ENCODE measurements around the gene HMCN2. TPM values are rescaled to one million over a fixed set of nuclear protein-coding genes. Genes with fewer than 3 reads are reported as not detected.

The HMCN2 gene
- total RNA-seq, 1 experiment from 2014 or later: 5.6 TPM

- Mint-ChIP-seq H3K4me1 (no peaks in the 10 kb centered on the region), H3K27me3 (ENCODE audit: low read depth) (no peaks in the 10 kb centered on the region), H3K36me3 (0 out of 2 replicates have a peak, but pooled peaks cover 4% of the 10 kb centered on the region), H3K9me3 (no peaks in the 10 kb centered on the region), H3K4me3 (no peak overlapping the region), H3K27ac (no peak overlapping the region)
- DNase-seq (ENCODE audit: low spot score) (no peak), ATAC-seq (no peak)
- ChIA-PET CTCF (no interaction called here), POLR2A (no interaction called here)
- TF ChIP-seq USF1 (CRISPR knock-in tag; IDR thresholded peaks at IDR 0.05): no peak
- TF ChIP-seq GRHL2 (CRISPR knock-in tag; IDR thresholded peaks at IDR 0.05; ENCODE audit: insufficient replicate concordance, severe bottlenecking): no peak
- no peak for TF ChIP-seq CREB1 (CRISPR knock-in tag; IDR thresholded peaks at IDR 0.05)
These were observed 41.5 kb downstream of the HMCN2 start for GRCh38 chr9:130306823-130307666.

GRCh38 chr9:130307667-130307943 is 42.0 kb downstream of the HMCN2 start:
- DNase-seq (ENCODE audit: low spot score) (no peak), ATAC-seq (no peak)
- TF ChIP-seq SMAD4 (CRISPR knock-in tag; IDR thresholded peaks at IDR 0.05) (no peak), ZNF232 (CRISPR knock-in tag; IDR thresholded peaks at IDR 0.05) (no peak), ZNF121 (CRISPR knock-in tag; IDR thresholded peaks at IDR 0.05) (no peak), CREB1 (CRISPR knock-in tag; IDR thresholded peaks at IDR 0.05) (no peak), ZNF281 (CRISPR knock-in tag; IDR thresholded peaks at IDR 0.05) (no peak), FOXJ3 (CRISPR knock-in tag; IDR thresholded peaks at IDR 0.05; ENCODE audit: borderline replicate concordance) (no peak), ZBTB21 (CRISPR knock-in tag; IDR thresholded peaks at IDR 0.05; ENCODE audit: borderline replicate concordance) (no peak), CREM (CRISPR knock-in tag; IDR thresholded peaks at IDR 0.05) (no peak), E2F4 (CRISPR knock-in tag; IDR thresholded peaks at IDR 0.05; ENCODE audit: borderline replicate concordance, low read depth) (no peak), MXD4 (CRISPR knock-in tag; IDR thresholded peaks at IDR 0.05; ENCODE audit: borderline replicate concordance) (no peak), JUN (CRISPR knock-in tag; IDR thresholded peaks at IDR 0.05) (no peak), NFYB (CRISPR knock-in tag; conservative IDR thresholded peaks at IDR 0.05; ENCODE audit: low read depth) (no peak), TEAD4 (CRISPR knock-in tag; IDR thresholded peaks at IDR 0.05) (no peak)
- TF ChIP-seq, protein P1, sequence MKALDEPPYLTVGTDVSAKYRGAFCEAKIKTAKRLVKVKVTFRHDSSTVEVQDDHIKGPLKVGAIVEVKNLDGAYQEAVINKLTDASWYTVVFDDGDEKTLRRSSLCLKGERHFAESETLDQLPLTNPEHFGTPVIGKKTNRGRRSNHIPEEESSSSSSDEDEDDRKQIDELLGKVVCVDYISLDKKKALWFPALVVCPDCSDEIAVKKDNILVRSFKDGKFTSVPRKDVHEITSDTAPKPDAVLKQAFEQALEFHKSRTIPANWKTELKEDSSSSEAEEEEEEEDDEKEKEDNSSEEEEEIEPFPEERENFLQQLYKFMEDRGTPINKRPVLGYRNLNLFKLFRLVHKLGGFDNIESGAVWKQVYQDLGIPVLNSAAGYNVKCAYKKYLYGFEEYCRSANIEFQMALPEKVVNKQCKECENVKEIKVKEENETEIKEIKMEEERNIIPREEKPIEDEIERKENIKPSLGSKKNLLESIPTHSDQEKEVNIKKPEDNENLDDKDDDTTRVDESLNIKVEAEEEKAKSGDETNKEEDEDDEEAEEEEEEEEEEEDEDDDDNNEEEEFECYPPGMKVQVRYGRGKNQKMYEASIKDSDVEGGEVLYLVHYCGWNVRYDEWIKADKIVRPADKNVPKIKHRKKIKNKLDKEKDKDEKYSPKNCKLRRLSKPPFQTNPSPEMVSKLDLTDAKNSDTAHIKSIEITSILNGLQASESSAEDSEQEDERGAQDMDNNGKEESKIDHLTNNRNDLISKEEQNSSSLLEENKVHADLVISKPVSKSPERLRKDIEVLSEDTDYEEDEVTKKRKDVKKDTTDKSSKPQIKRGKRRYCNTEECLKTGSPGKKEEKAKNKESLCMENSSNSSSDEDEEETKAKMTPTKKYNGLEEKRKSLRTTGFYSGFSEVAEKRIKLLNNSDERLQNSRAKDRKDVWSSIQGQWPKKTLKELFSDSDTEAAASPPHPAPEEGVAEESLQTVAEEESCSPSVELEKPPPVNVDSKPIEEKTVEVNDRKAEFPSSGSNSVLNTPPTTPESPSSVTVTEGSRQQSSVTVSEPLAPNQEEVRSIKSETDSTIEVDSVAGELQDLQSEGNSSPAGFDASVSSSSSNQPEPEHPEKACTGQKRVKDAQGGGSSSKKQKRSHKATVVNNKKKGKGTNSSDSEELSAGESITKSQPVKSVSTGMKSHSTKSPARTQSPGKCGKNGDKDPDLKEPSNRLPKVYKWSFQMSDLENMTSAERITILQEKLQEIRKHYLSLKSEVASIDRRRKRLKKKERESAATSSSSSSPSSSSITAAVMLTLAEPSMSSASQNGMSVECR (CRISPR knock-in tag; IDR thresholded peaks at IDR 0.05; ENCODE audit: borderline replicate concordance): no peak
- TF ChIP-seq, protein P2, sequence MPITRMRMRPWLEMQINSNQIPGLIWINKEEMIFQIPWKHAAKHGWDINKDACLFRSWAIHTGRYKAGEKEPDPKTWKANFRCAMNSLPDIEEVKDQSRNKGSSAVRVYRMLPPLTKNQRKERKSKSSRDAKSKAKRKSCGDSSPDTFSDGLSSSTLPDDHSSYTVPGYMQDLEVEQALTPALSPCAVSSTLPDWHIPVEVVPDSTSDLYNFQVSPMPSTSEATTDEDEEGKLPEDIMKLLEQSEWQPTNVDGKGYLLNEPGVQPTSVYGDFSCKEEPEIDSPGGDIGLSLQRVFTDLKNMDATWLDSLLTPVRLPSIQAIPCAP (CRISPR knock-in tag; IDR thresholded peaks at IDR 0.05): no peak
- TF ChIP-seq, protein P3, sequence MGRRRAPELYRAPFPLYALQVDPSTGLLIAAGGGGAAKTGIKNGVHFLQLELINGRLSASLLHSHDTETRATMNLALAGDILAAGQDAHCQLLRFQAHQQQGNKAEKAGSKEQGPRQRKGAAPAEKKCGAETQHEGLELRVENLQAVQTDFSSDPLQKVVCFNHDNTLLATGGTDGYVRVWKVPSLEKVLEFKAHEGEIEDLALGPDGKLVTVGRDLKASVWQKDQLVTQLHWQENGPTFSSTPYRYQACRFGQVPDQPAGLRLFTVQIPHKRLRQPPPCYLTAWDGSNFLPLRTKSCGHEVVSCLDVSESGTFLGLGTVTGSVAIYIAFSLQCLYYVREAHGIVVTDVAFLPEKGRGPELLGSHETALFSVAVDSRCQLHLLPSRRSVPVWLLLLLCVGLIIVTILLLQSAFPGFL (CRISPR knock-in tag; IDR thresholded peaks at IDR 0.05; ENCODE audit: borderline replicate concordance): no peak
- TF ChIP-seq, protein P4, sequence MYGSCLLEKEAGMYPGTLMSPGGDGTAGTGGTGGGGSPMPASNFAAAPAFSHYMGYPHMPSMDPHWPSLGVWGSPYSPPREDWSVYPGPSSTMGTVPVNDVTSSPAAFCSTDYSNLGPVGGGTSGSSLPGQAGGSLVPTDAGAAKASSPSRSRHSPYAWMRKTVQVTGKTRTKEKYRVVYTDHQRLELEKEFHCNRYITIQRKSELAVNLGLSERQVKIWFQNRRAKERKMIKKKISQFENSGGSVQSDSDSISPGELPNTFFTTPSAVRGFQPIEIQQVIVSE (CRISPR knock-in tag; IDR thresholded peaks at IDR 0.05; ENCODE audit: borderline replicate concordance): no peak
- Mint-ChIP-seq H3K4me3 (no peak overlapping the region), H3K36me3 (0 out of 2 replicates have a peak, but pooled peaks cover 4% of the 10 kb centered on the region), H3K4me1 (no peaks in the 10 kb centered on the region), H3K27ac (no peak overlapping the region), H3K27me3 (ENCODE audit: low read depth) (no peaks in the 10 kb centered on the region), H3K9me3 (no peaks in the 10 kb centered on the region)
- ChIA-PET CTCF (no interaction called here), POLR2A (no interaction called here)

Data from WTC11 (cell line).